ENCODE data around the gene LHB. TPM values are rescaled to one million over a fixed set of nuclear protein-coding genes. Genes with fewer than 3 reads are reported as not detected.

The LHB gene
- total and polyA plus RNA-seq, 3 donors from 2014 or later: 4.4 to 13.9 (median 5.5) TPM

GRCh38 chr19:48993175-48994034, 23.5 kb downstream of the LHB start, which contains the start of the genes GYS1 and RUVBL2:
Gene GYS1, minus strand, starts transcription at chr19:48993309. Its CDS starts 197 bp downstream, at chr19:48993112.
Gene RUVBL2, plus strand, starts transcription at chr19:48993887. Its CDS starts 25 bp downstream, at chr19:48993912.
- Histone ChIP-seq H3K4me1 (peaks cover 32% of the 10 kb centered on the region), H3K27me3 (no peaks in the 10 kb centered on the region), H3K4me3 (peak within 1 kb of the TSS; percentile 67 to 78), H3K36me3 (ENCODE audit: low read depth, missing control alignments) (no peaks in the 10 kb centered on the region), H3K27ac (peak within 1 kb of the TSS; percentile 92 to 93), H3K9me3 (no peaks in the 10 kb centered on the region)
- peak; percentile 99 for DNase-seq
- intact Hi-C loops (cut with DNase I; ENCODE audit: low total_unique reads): no loop called here
- TF ChIP-seq CTCF (IDR thresholded peaks at IDR 0.05) (peak; percentile 98 to 99 (median 99)), POLR2A (IDR thresholded peaks at IDR 0.05) (no peak)
- 0% methylated on average over 20 to 32 of the region's 56 CpGs for WGBS, 2 donors

DNA sequence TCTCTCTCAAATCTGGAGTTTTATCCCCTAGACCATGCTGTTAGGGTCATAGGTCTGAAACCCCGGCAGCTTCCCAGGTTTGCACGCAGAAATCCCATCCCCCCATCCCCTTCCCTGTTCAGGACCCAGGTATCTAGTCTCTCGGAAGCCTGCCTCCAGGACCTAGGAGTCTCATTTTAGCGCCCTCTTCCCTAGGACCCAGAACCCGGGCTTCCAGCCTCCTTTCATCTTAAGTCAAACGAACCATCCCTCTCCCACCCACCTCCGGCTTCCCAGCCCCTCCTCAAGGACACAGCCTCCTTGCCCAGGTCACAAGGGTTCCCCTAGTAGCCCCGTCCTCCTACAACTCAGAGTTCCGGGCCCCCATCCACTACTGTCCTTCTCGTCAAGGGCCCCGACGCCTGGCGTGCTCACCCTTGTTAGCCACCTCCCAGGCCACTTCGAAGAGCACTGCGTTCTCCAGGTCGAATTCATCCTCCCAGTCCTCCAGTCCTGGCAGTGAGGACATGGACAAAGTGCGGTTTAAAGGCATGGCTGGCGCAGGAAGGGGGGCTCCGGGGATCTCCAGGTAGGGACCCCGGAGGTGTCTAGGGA, 24.2 kb downstream of the LHB start:
- Histone ChIP-seq H3K36me3 (ENCODE audit: low read depth, missing control alignments) (no peaks in the 10 kb centered on the region), H3K4me1 (peaks cover 32% of the 10 kb centered on the region), H3K27me3 (no peaks in the 10 kb centered on the region), H3K9me3 (no peaks in the 10 kb centered on the region), H3K4me3 (peak overlapping the region; percentile 67 to 78), H3K27ac (peak overlapping the region; percentile 92 to 93)
- intact Hi-C loops (cut with DNase I; ENCODE audit: low total_unique reads): no loop called here
- WGBS, 2 donors: 0 to 1% methylated on average over 19 to 20 of the region's 20 CpGs
- peak; percentile 25 for DNase-seq
- TF ChIP-seq CTCF (IDR thresholded peaks at IDR 0.05) (no peak), POLR2A (IDR thresholded peaks at IDR 0.05) (no peak)

DNA sequence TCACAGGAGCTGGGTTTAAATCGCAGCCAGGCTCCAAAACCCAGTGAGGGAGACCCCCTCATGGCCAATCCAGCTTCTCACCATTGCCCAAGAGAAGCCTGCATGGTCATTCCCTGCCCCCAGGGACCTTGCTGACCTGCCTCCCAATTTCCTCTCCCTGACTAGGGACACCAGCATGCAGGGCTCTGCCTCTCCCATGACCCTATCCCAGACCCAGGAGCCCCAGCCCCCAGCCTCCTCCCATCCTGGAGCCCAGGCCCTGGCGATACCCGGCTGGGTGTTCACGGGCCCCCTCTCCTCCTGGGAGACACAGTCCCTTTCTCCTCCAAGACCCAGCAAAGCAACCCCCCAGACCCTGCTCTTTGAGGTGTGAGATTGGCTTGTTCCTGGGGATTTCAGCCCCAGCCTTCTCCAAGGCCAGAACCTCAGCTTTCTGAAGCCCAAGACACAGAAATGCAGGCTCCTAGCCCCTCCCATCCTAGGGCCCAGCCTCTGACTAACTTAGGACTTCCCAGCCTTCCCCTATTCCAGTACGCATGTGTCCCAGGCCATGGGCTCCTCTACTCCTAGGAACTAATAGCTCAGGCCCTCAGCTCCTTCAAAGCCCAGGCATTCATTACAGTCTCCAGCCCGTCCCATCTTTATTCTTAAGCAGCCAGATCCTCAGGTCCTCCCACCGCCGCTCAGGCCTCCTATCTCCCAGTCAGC, 24.9 kb downstream of the LHB start:
- H3K27ac ChIP-seq: peak overlapping the region; percentile 92 to 93
- WGBS, 2 donors: 26 to 31% methylated on average over 6 to 8 of the region's 8 CpGs
- peak; percentile 87 for DNase-seq
- H3K36me3 ChIP-seq (ENCODE audit: low read depth, missing control alignments): no peaks in the 10 kb centered on the region
- peak overlapping the region; percentile 67 to 78 for H3K4me3 ChIP-seq
- TF ChIP-seq CTCF (IDR thresholded peaks at IDR 0.05) (no peak), POLR2A (IDR thresholded peaks at IDR 0.05) (no peak)
- H3K4me1 ChIP-seq: peaks cover 32% of the 10 kb centered on the region
- no peaks in the 10 kb centered on the region for H3K27me3 ChIP-seq
- no peaks in the 10 kb centered on the region for H3K9me3 ChIP-seq
- intact Hi-C loops (cut with DNase I; ENCODE audit: low total_unique reads): no loop called here

DNA sequence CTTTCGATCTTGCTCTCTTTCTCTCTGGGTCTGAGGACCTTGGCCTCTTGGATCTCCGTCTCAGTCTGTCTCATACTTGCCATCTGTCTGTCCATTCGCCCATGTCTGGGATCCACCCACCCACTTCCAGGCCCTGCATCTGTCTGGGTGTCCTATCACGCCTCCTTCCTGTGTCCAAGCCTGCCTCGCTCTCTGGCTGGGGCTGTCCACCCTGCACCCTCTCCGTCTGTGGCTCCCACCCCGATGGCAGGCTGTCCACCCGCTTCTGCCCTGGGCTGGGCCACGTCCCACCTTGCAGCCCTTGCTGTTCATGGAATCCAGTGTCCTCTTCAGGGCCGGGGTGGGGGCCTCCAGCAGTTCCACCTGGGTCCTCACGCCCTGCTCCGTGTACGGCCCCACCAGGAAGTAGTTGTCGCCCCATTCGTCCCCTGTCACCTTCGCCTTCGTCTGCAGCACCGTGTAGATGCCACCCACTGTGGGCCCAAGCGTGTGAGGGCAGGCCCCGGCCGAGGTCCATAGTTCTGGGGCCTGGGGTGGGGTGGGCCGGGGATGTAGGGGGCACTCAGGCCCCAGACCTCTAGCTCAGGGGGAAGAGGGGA, 25.8 kb downstream of the LHB start:
- WGBS, 2 donors: 93 to 97% methylated on average over 9 to 22 of the region's 22 CpGs
- DNase-seq: no peak
- H3K4me1 ChIP-seq: peaks cover 32% of the 10 kb centered on the region
- no peaks in the 10 kb centered on the region for H3K27me3 ChIP-seq
- no peak overlapping the region for H3K27ac ChIP-seq
- no peaks in the 10 kb centered on the region for H3K9me3 ChIP-seq
- no peak overlapping the region for H3K4me3 ChIP-seq
- no peaks in the 10 kb centered on the region for H3K36me3 ChIP-seq (ENCODE audit: low read depth, missing control alignments)
- TF ChIP-seq CTCF (IDR thresholded peaks at IDR 0.05): no peak
- TF ChIP-seq POLR2A (IDR thresholded peaks at IDR 0.05): no peak
- intact Hi-C loops (cut with DNase I; ENCODE audit: low total_unique reads): no loop called here

All from testis (tissue), 3 donors.